CD4-positive, alpha-beta T cell treated with Interferon alpha-2 for 1 hour (primary cell): Measurements from ENCODE around the gene GGA3.

ENCODE experiments used
- DNase-seq, 2 donors: peaks; one replicate each; pipeline ENCODE4 v3.0.0-alpha.2; 2020 to 2022

GGA3 gene

DNA sequence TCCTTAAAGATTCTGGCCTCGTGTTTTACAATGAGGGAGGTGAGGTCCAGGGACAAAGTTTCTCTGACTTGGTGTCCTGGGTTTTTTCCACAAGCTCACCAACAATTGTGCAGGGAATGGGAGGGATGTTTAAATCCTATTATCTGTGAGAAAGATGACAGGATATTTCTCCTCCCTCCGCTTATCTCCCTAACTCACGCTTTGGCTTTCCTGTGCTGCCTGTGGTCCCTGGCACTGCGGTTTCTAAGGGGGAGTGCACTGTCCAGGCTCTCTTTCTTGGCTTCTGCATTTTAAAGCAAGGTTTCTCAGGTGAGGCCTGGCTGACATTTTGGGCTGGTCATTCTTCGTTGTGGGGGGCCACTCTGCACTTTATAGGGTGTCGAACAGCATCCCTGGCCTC, 16.4 kb downstream of the GGA3 start:
- DNase-seq: no peak

DNA sequence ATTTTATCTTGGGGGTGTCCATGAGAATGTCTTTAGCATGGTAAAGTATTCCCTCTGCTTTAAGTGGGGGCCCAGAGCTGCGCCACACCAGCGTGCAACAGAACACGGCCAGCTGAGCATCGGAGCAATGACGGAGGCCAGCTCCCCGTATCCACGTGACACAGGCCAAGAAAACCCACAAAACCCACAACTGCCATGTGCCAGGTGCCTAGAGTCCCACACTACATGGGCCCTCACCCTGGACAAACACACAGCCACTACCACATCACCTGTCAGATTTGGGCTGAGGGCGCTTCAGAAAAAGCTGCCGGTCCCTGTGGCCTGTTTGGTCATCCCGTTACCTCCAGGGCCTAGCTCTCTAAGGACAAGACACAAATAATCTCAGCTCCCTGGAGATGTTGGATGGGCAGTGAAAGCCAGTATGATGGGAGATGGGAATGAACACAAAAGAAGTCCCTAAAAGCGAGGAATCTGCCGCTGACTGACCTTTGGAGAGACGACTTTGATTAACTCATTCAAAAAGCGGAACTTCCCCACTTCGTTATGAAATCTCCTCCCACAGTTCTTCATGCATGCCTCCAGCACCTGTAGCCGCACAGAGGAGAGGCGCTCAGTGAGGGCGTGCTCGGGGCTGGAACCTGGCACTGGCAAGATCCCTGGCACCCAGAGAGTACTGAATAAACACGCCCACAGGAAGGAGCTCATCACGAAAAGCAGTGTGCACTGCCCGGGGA, 17.1 kb downstream of the GGA3 start:
- peak; percentile 23 to 26 for DNase-seq

DNA sequence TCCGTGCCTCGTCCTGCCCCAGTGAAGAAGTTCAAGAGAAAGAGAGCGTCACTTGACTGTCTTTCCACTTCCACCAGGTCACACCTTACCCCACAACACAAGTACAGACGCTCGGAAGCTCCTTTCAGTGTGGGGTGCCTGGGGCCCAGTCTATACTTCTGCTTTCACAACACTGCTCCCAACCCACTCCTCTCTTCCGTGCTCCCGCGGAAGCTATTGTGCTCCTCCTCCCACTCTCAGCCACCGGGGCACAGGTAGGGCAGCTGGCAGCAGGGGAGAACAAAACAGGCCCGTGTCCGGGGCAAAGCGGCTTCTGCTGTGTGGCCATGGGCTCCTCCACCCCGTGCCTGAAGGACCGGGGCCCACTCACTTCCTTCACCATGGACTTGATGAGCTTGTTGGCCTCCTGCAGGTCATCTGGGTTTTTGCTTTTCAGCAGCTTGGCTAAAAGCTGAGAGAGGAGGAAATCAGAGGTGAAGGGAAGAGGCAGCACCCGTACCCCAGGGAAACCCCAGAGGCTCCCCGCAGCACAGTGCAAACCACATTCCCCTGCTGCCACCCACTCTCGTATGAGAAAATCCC, 18.9 kb downstream of the GGA3 start:
- peak; percentile 36 to 66 for DNase-seq

DNA sequence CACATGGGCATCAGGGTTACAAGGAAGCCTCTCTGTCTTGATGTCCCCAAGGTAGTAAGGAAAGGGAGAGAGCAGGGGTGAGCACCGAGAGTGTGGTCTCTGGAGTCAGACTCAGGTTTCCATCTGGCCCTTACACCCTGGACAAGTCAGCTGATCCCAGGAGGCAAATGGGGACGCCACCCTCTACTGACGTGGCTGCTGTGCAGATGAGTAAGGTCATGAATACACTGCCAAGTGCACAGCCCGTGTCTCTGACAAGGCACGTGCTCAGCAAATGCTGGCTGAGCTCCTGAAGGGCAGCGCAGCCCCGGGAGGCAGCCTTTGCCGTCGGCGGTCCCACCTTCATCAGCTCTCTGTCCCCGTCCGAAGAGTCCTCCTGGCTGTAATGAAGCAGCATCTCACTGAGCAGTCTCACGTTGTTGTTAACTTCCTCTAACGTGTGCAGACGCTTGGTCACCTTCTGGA, 19.4 kb downstream of the GGA3 start:
- no peak for DNase-seq

DNA sequence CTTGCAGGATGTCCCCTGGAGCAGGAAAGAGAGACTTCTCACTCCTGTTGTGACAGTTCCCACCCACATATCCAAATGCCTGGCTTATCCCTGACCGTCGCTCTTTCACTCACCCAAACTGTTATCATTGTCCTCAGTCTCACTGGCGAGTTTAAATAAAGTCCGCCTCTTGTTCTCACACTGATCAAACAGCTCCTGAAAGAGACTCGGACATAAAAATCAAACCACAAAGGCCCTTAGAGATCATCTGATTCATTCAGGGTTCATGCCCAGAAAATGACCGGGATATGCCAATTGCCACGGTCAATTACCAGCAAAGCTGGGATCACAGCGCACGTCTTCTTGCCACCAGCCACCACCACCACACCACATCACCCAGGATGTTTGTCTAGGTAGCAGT, 19.9 kb downstream of the GGA3 start:
- no peak for DNase-seq

DNA sequence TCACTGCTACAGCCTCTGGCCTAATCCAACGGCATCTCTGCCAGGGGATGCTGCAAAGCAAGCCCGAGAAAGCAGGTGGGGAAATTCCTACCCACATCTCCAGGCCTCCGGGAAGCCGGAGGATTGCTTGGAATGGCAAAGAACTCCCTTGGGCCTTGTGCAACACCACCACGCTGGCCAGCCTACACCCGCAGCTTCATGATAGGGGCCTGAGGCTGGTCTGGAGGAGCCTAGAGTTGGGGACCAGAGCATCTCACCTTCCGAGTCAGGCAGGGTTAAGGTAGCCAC, 20.3 kb downstream of the GGA3 start:
- DNase-seq: no peak

DNA sequence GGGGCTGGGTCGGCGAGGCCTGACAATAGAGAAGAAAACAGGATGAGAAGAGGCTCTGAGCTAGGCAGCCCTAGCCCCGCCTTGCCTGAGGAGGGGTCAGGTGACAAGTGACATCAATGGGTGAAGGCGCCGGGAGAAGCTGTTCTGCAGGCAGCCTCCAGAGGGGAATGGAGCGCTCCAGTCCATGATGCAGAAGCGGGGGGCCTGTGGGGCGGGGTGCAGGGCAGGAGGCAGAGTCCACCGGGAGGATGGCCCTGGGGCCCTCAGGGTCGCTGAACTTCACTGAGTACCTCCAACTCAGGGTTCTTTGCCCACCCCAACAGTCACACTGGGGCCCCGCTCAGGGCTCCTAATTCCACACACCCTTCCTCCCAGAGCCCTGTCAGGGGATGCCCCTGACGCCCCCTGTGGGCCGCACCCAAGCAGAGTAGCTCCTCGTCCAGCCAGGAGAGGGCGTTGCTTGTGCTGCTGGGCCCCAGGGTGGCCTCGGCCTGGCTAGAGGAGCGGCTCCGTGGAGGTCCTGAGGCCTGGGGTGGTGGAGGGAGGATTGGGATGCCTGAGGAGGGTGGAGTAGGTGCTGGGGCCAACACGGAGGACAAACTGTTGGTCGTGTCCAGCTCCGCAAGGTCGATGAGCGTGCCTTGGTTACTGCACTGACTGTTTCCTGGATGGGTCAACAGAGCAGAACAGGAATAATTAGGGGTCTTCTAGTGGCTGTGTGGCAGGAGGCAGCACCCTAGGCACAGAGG, 20.8 kb downstream of the GGA3 start:
- peak in 1 of 2 donors; percentile 12 for DNase-seq

DNA sequence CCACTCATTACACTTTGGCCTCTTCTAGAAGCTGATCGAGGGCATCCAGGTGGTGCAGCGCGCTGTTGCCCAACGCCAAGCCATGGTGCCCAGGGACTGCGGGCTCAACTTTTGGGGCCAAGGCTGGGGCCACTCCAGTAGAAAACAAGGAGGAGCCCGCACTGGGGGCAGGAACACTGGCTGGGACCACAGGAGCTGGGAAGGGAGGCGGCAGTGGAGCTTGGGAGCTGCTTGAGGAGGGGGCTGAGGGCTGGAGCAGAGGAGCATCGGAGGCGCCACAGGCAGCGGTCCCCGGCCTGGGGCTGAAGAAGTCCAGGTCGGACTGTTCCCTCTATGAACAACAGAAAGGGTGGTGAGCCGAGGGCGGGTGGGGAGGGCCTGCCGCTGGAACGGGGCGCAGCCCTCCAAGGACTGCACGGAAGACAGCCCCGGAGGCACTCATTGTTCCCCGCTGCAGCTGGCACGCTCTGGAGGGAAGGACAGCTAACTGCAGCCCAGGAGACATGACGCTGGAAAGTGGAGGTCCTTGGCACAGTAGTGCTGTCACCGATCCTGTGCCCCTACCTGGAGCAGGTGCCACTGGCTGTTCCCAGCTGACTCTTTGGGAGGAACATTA, 21.5 kb downstream of the GGA3 start:
- no peak for DNase-seq

DNA sequence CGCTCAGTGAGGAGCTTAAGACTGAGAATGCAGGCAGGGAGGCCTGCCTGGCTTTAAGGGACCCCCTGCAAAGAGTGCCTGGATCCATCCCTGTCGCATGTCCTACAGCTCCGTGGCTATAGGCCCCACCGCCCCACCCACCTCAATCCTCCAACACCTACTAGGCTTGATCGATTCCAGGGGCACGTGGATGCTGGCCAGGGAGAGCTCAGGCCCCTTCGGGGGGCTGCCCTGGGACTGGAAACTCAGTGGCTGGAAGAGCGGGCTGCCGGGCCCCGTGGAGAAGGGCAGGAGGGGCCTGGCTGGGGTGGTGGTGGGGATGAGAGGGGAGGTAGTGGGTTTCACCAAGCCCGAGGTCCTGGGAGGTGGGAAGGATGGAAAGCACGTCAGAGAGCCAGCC, 22.2 kb downstream of the GGA3 start:
- no peak for DNase-seq

DNA sequence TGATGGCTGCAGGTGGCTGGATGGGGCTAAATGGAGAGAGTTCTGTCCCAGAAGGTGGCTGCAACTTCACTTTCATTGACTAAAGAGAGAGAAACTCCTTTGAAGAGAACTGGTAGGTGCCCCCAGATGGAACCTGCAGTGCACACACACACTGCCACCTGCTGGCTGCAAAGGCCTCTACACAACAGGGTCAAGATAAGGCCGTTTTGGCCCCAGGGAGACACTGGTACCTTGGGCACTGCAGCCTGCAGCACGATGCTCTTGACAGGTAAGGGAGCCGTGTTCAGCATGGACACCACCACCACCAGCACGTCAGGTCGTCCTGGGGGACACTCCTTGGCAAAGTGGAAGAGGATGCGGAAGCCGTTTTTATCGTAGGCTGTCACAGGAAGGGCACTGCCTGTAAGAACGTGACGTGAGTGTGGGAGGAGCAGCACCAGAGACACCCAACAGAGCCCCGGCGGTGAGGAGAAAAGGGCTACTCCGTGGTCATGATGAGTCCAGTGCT, 22.7 kb downstream of the GGA3 start:
- DNase-seq: peak; percentile 61 to 70

DNA sequence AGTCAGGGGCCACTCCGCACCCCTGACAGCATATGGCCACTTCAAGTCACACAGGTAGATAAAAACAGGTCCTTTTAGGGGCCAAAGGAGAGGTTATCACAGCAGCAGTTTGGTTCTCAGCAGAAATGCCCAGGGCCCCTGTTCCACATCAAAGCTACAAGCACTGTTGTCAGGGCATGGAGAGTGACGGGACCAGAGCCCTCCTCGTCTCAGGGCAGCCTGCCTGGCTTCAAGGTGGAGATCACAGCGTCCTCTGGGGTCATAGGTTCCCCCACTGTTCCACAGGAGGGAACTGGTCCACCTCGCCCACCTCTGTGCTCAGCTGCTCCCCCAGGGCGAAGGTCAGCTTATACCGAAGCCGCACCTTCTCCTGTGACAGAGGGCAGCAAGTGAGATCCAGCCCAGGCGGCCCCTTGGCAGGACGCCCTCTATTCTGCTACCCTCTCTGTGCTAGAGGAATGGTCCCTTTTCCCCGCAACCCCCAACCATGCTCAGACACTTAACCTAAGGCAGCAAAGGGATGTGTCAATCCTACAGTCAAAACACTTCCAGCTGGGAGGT, 23.3 kb downstream of the GGA3 start:
- DNase-seq: no peak

DNA sequence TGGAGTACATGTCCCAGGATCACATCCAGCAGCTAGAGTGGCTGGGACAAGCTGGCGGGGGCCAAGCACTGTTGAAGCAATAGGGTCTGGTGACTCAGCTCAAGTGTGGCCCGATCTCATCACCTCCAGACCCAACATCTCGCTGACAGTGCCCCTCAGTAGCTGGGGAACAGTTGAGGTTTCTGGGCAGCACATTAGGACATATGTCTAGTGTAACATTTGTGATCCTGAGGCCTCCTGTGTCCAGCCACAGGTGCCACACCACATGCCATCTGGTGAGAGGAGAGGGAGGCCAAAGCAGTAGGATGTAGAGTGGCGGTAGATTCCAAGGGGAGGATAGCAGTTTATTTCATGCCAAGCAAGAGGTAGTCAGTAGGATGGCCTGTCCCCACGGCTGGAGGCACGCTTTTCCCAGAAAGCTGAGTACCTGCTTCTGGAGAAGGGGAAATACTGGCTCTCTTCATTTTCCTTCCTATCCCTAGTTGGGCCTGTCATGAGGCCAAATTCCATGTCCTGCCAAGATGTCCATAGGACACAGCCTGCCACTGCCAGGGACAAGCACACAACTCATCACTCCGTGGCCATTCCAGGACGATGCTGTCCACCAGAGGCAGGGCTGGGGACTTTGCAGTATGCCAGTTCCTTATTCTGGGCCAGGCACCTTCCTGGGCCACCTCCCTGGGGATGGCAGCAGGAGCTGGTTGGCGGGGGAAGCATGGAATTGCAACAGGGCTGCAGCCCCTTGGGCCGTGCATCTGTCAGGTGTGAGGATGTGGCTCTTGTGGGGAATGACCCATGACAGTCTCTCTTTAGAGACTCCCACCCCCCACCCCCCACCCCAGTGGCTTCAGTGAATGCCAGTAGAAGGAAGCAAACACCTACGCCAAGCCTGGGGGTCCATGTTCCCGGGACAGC, 24.0 kb downstream of the GGA3 start:
- DNase-seq: no peak

DNA sequence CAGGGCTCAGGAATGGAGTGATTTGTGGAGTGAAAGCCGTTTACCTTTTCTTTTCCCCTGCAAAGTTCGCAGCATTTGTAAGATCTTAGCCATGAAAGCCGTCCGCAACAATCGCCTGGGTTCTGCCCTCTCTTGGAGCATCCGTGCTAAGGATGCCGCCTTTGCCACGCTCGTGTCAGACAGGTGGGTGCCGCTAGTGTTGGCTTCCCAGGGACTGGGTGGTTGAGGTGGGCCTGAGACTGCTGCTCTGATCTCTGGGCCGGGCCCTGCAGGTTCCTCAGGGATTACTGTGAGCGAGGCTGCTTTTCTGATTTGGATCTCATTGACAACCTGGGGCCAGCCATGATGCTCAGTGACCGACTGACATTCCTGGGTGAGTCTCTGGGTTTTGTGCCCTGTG, 28.6 kb downstream of the GGA3 start:
- DNase-seq: no peak

DNA sequence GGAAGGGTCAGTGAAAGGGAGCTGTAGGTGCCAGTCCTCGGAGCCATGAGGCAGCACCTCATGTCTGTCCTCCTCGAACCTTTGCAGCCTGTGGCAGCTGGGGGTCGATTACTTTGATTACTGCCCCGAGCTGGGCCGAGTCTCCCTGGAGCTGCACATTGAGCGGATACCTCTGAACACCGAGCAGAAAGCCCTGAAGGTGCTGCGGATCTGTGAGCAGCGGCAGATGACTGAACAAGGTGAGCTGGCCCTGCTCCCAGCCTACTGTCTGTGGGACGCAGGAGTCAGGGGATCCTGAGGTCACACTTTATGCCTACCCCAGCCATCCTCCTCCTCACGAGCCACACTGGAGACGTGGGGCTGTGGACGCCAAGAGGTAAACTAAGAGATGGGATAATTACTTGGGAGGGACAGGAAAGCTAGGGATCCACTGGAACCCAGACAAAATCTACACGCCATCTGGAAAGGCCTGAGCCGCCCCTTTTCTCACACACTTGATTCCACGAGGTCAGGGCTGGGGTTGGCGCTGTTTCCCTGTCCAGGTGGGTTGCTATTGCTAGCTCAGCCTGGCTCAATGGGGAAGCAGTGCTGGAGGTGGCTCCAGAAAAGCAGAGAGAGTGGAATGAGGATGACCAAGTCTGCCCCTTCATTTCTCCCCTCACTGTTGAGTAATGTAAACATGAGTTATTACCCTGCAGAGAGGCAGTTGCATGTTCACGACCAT, 29.5 kb downstream of the GGA3 start:
- no peak for DNase-seq

DNA sequence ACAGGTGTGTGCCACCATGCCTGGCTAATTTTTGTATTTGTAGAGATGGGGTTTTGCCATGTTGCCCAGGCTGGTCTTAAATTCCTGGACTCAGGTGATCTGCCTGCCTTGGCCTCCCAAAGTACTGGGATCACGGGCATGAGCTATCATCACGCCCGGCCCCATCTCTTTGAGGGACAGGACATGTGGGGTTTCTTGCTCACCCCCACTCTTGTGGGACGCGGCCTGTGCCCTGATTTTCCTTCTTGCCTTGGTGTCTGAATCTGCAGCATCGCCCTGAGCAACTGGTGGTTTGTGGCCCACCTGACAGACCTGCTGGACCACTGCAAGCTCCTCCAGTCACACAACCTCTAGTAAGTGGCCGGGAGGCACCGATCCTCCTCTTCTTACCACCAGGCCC, 30.3 kb downstream of the GGA3 start:
- DNase-seq: no peak

DNA sequence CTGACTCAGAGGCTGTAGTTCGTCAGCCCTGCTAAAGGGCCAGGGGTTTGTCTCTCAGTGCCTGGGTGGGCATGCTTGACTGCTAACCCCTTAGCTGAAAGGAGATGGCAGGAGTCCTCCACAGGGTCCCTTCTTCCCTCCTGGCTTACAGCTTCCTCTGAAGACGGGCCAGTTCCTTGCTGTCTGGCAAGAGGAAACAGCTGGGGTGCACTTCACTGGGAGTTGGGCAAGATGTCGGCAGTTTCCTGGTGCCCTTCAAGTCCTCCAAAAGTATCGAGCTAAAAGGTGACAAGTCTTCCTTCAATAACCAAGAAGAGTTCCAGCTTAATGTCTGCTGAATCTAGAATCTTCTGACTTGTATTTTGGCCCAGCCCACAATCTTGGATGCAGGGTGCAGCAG, 32.6 kb downstream of the GGA3 start:
- DNase-seq: no peak

DNA sequence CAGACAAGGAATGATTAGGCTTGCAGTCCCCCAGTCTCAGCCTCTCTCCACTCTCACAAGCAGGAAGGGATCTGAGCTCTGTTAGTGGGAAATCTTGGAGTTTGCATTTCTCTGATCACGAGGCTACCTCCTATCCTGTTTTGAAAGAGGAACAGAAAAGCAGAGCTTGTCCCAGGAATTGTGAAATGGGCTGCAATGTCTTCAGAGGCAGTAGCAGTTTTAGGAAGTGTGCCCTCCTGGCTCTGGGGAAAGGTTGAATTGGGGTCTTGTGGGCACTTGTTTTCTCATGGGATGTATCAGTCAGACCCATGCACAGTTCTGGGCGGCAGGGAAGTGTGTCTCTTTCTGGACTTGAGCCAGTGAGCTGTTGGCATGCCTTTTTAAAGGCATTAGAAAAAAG, 33.1 kb downstream of the GGA3 start:
- DNase-seq: peak in 1 of 2 donors; percentile 15

DNA sequence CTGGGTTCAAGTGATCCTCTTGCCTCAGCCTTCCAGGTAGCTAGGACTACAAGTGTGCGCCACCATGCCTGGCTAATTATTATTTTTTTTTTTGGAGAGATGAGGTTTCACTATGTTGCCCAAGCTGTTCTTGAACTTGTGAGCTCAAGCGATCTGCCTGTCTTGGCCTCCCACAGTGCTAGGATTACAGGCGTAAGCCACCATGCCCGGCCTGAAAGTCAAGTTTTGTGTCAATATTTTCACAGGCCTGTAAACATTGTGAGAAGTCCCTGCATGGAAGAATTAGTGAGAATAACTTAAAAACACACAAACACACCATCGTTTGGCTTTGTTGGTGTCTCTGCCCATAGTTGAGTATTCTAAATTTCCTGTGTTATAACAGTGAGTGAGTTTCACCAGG, 33.7 kb downstream of the GGA3 start:
- no peak for DNase-seq

DNA sequence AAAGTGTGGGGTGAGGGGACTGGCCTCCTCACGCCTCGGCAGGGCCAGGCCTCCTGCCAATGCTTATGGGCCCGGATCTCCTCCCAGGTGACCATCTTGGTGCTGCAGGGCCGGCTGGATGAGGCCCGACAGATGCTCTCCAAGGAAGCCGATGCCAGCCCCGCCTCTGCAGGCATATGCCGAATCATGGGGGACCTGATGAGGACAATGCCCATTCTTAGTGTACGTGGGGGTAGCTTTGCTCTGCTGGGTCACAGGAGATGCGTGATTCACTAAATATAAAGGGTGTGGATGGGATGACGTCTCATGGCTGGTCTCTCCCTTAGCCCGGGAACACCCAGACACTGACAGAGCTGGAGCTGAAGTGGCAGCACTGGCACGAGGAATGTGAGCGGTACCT, 36.4 kb downstream of the GGA3 start:
- no peak for DNase-seq

DNA sequence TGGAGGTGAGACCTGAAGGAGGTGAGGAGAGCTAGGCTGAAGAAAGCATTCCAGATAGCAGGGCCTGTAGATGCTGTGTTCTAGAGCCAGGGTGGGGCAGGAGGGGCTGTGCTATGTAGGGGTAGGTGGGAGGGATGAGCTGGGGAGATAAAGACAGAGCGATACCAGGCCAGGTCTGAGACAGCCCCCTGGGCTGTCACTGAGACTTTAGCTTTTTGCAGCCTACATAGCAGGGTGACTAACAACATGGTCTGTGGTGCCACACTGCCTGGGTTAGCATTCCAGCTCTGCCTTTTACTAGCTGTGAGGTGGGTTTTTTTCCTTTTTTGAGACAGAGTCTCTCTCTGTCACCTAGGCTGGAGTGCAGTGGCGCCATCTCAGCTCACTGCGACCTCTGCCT, 41.6 kb downstream of the GGA3 start:
- no peak for DNase-seq

DNA sequence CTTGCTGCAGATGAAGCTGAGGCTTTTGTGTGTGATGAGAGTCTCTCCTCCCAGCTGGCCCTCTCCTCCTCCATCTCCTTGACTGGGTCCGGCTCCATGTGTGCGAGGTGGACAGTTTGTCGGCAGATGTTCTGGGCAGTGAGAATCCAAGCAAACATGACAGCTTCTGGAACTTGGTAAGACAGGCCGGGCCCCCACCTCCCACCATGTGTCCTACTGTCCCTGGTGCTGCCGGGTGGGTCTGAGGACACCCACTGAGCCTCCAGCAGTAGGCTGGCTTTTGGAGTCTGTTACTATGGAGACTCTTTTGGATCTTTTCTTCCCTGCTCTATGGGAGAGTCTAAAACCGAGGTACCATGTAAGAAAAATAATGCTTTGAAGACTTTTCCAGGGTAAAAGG, 43.3 kb downstream of the GGA3 start:
- DNase-seq: no peak

DNA sequence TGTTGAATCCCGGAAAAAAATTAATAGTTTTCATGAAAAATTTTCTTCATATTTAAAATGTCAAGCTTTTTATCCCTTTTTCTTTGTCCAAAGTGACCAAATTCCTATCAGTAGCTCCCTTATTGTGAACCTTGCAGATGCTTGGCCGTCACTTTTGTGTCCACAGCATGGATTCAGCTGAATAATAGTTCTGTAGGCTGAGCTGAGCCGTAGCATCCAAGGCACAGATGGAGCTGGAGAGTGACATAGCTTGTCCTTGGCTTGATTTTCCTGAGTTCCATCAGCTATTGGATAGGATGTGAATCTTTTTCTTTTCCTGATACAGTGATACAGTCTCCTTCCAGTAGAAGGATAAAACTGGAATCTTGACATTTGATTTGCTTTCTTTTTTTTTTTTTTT, 52.3 kb downstream of the GGA3 start:
- no peak for DNase-seq
